OCI-LY1 (cell line): ENCODE results near the gene CTIF.

ENCODE experiments used
- H2AFZ ChIP-seq: fragments of 200-600 bp; sonication (generic), shearing (Covaris generic); 2 replicates; pipeline ENCODE4 v1.6.0; 2014; ENCODE audit warnings: antibody characterized with exemption, mild to moderate bottlenecking, low read length
- H3F3A ChIP-seq: fragments of 200-600 bp; sonication (generic), shearing (Covaris generic); 2 replicates; pipeline ENCODE4 v1.6.0; 2014; ENCODE audit warnings: mild to moderate bottlenecking, antibody characterized with exemption, low read length, moderate library complexity; ENCODE audit not compliant: insufficient read depth
- H3K27ac ChIP-seq: fragments of 200-600 bp; sonication (generic); 2 replicates; pipeline ENCODE4 v1.5.1; 2014; ENCODE audit warnings: low read length, mixed run types, mild to moderate bottlenecking, low read depth; ENCODE audit not compliant: poor library complexity, severe bottlenecking
- H3K27me3 ChIP-seq: fragments of 200-600 bp; sonication (generic); 2 replicates; pipeline ENCODE4 v1.6.0; 2014; ENCODE audit warnings: antibody characterized with exemption, mild to moderate bottlenecking, low read length, moderate library complexity; ENCODE audit not compliant: insufficient read depth
- H3K36me3 ChIP-seq: fragments of 200-600 bp; sonication (generic); 2 replicates; pipeline ENCODE4 v1.6.1; 2014; ENCODE audit warnings: mild to moderate bottlenecking, antibody characterized with exemption, low read length, moderate library complexity, mixed read lengths; ENCODE audit not compliant: insufficient read depth
- H3K4me1 ChIP-seq: fragments of 200-600 bp; sonication (generic); 2 replicates; pipeline ENCODE4 v1.5.1; 2014; ENCODE audit warnings: mild to moderate bottlenecking, low read length, moderate library complexity; ENCODE audit not compliant: insufficient read depth, severe bottlenecking
- H3K4me2 ChIP-seq: fragments of 200-600 bp; sonication (generic), shearing (Covaris generic); 2 replicates; pipeline ENCODE4 v1.6.1; 2014; ENCODE audit warnings: low read length
- H3K4me3 ChIP-seq: fragments of 200-600 bp; sonication (generic); 2 replicates; pipeline ENCODE4 v1.5.1; 2014; ENCODE audit warnings: low read length, low read depth, mild to moderate bottlenecking, mixed read lengths; ENCODE audit not compliant: poor library complexity, severe bottlenecking
- H3K79me2 ChIP-seq: fragments of 200-600 bp; shearing (Covaris generic); 2 replicates; pipeline ENCODE4 v1.6.1; 2016; ENCODE audit warnings: mixed run types, low read length, mixed read lengths; ENCODE audit not compliant: insufficient read depth
- H3K9ac ChIP-seq: fragments of 200-600 bp; sonication (generic), shearing (Covaris generic); 2 replicates; pipeline ENCODE4 v1.6.1; 2014; ENCODE audit warnings: mild to moderate bottlenecking, low read length, mixed read lengths
- H3K9me2 ChIP-seq: fragments of 200-600 bp; sonication (generic), shearing (Covaris generic); 2 replicates; pipeline ENCODE4 v1.6.1; 2014; ENCODE audit warnings: low read depth, mild to moderate bottlenecking, low read length, mixed read lengths
- H3K9me3 ChIP-seq: fragments of 200-600 bp; shearing (Covaris generic); 2 replicates; pipeline ENCODE4 v1.6.1; 2014; ENCODE audit warnings: low read length, mixed read lengths
- H4K20me1 ChIP-seq: fragments of 200-600 bp; sonication (generic), shearing (Covaris generic); 2 replicates; pipeline ENCODE4 v1.6.0; 2016; ENCODE audit warnings: mild to moderate bottlenecking, low read length; ENCODE audit not compliant: insufficient read depth
- EZH2 ChIP-seq: fragments of 200-600 bp; sonication (generic), shearing (Covaris generic); IDR thresholded peaks from 2 replicates; pipeline ENCODE4 v1.8.0; 2017; ENCODE audit warnings: borderline replicate concordance, mixed run types, mild to moderate bottlenecking, antibody characterized with exemption, low read length, moderate library complexity, mixed read lengths
- TF ChIP-seq, protein P1 (sequence below): fragments of 200-600 bp; sonication (generic), shearing (Covaris generic); IDR thresholded peaks from 2 replicates; pipeline ENCODE4 v1.5.1; 2017; ENCODE audit warnings: mild to moderate bottlenecking, antibody characterized with exemption, low read length, moderate library complexity, mixed read lengths

The CTIF gene

DNA sequence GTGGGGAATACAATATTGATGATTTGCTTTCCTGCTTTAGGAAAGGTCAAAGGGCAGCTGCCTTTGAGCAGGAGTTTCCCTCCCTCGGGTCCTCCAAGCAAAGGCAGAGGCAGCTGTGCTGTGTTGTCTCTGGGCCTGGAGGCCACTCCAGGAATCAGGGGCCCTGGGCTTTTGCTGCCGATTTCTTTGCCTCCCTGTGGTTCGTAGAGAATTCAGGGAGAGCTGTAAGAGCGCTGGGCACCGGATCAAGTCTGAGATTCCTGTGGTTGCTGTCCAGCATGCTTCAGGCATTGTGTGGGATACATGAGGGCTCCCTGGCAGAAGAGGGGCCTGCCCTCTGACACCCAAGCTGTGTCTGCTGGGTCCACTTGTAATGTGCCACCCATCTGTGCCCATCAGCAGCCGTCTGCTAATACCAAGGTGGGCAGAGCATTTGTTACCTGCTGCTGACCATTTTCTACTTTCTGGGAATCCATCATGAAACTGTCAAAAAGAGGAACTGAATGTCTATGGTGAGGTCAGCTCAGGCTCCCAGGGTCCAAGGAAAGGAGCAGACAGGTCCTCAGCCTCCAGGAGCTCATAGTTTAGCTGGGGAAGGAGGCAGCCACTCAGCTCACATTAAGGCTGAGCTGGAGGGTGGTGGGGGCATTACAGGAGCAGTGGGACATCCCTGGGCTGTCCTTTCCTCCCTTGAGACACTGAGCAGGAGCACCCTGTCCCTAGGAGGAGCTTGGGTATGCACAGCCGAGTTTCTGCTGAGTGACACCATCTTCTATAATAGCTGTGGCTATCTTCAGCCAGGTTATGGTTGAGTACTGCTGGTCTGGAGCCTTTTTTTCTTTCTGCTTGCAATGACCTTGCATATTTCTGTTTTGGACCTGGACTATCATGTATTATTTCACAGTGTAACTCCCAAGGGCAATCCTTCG lies 68.5 kb downstream of the CTIF start:
- no peak overlapping the region for H3K4me2 ChIP-seq
- H3F3A ChIP-seq, result no peaks in the 10 kb centered on the region
- H4K20me1 ChIP-seq, result no peaks in the 10 kb centered on the region
- H3K27me3 ChIP-seq, result no peaks in the 10 kb centered on the region
- H2AFZ ChIP-seq, result no peak overlapping the region
- no peak for TF ChIP-seq EZH2
- TF ChIP-seq, protein P1, sequence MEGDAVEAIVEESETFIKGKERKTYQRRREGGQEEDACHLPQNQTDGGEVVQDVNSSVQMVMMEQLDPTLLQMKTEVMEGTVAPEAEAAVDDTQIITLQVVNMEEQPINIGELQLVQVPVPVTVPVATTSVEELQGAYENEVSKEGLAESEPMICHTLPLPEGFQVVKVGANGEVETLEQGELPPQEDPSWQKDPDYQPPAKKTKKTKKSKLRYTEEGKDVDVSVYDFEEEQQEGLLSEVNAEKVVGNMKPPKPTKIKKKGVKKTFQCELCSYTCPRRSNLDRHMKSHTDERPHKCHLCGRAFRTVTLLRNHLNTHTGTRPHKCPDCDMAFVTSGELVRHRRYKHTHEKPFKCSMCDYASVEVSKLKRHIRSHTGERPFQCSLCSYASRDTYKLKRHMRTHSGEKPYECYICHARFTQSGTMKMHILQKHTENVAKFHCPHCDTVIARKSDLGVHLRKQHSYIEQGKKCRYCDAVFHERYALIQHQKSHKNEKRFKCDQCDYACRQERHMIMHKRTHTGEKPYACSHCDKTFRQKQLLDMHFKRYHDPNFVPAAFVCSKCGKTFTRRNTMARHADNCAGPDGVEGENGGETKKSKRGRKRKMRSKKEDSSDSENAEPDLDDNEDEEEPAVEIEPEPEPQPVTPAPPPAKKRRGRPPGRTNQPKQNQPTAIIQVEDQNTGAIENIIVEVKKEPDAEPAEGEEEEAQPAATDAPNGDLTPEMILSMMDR, result no peak
- no peaks in the 10 kb centered on the region for H3K9me3 ChIP-seq
- H3K27ac ChIP-seq, result no peak overlapping the region
- H3K9me2 ChIP-seq, result no peaks in the 10 kb centered on the region
- no peaks in the 10 kb centered on the region for H3K36me3 ChIP-seq
- H3K9ac ChIP-seq, result no peak overlapping the region
- H3K79me2 ChIP-seq, result no peaks in the 10 kb centered on the region
- no peaks in the 10 kb centered on the region for H3K4me1 ChIP-seq
- H3K4me3 ChIP-seq, result no peak overlapping the region

DNA sequence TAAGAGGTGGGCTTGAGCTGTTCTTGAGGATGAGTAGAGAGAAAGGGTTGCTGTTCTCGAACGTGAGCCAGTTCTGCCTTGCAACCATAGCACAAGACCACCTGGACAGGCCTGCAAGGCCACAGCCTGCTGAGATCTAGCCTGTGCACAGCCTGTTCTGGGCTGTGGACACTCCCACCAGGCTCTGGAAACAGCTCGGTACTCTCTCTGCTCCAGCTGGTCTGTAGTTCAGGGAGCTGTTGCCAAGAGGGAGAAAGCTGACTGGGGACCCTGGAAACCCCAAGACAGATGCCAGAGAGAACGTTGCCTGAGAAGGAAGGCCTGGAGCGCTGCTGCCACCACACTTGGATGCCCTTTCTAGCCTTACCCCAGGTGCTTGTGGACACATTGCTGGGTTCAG lies 69.8 kb downstream of the CTIF start:
- Histone ChIP-seq H3K27me3 (no peaks in the 10 kb centered on the region), H4K20me1 (no peaks in the 10 kb centered on the region), H3K9me2 (no peaks in the 10 kb centered on the region), H3K4me1 (no peaks in the 10 kb centered on the region), H3K27ac (no peak overlapping the region), H3K36me3 (no peaks in the 10 kb centered on the region), H3K4me2 (no peak overlapping the region), H3K79me2 (no peaks in the 10 kb centered on the region), H2AFZ (no peak overlapping the region), H3K9ac (no peak overlapping the region), H3K4me3 (no peak overlapping the region), H3K9me3 (no peaks in the 10 kb centered on the region), H3F3A (no peaks in the 10 kb centered on the region)
- TF ChIP-seq EZH2, result no peak
- TF ChIP-seq, protein P1, result no peak

DNA sequence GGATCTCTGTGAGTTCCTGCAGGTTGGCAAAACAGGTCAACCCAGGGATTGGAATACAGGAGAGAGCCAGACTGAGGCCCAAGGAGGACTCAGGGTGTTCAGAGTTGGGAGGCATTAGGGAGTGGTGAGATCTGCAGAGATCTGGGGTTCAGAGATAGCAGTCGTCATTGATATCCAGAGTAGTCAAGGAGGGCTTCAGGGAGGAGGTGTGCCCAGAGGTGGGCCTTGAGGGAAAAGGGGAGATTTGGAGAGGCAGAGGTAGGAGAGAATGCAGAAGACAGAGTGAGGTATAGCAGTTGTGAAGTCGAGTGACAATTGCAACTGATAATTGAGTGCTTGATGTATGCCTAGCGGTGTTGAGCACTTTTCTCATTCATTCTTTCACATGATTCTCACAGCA lies 70.3 kb downstream of the CTIF start:
- Histone ChIP-seq H3K36me3 (no peaks in the 10 kb centered on the region), H3K4me3 (no peak overlapping the region), H3K9ac (no peak overlapping the region), H3K4me2 (no peak overlapping the region), H3F3A (no peaks in the 10 kb centered on the region), H3K27me3 (no peaks in the 10 kb centered on the region), H3K9me3 (no peaks in the 10 kb centered on the region), H3K79me2 (no peaks in the 10 kb centered on the region), H2AFZ (no peak overlapping the region), H3K4me1 (no peaks in the 10 kb centered on the region), H4K20me1 (no peaks in the 10 kb centered on the region), H3K9me2 (no peaks in the 10 kb centered on the region), H3K27ac (no peak overlapping the region)
- TF ChIP-seq, protein P1, result no peak
- no peak for TF ChIP-seq EZH2
